Suppressor macrophage treated with lipopolysaccharide for 4 hours (primary cell): ENCODE results near the gene PDLIM3.
A peak's percentile ranks its signal among the peaks of the same experiment; 100 is the strongest.
"Not testable (repeated sequence)": the region's sequence is repeated elsewhere in the genome, so short reads cannot be mapped to it uniquely, and the experiment has no call there.

Experiments
- DNase-seq: peaks from one replicate; pipeline ENCODE4 v3.0.0-alpha.2; 2020

PDLIM3 gene

DNA sequence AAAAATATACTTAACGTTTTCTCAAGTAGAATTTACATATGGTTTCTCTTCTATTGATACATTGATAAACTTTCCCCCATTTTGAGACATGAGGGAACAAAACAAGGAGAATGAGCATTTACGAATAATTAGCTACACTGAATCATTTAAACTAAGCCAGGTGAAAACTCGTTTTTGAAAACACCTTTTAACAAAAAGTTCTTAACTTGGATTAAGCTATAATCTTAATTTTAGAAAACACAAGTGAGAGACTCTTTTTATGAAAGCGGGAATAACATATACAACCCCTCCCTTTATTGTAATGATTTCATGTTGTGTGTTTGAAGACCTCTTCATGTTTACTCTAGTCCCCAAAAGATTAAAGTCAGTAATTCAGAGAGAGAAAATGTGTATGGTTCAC is 20.1 kb downstream of the PDLIM3 start:
- no peak for DNase-seq

DNA sequence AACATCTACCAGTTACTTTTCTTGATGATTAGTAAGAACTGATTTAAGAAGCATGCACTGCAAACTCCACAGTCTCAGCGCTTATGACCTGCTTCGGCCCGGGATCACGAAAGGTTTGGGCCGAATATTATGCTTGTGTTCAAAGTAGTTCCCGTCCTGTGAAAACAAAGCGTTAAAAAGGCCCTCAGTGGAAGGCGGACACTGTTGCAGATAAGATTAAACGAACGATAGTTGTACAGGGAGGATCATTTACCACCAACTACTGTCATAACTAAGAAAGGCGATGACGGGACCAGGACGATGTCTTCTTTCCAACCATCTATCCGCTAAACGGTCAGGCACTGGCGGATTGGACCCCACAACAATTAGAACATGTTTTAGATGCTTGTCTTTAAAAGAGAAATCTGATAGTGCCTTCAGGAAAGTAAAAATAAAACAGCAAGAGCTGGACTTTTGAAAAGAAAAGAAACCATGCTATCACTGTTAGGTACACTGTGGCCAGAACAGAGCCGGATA is 21.1 kb downstream of the PDLIM3 start:
- no peak for DNase-seq

- DNase-seq, result peak; percentile 29
These were observed 21.7 kb downstream of the PDLIM3 start for GRCh38 chr4:185513489-185514181.

DNA sequence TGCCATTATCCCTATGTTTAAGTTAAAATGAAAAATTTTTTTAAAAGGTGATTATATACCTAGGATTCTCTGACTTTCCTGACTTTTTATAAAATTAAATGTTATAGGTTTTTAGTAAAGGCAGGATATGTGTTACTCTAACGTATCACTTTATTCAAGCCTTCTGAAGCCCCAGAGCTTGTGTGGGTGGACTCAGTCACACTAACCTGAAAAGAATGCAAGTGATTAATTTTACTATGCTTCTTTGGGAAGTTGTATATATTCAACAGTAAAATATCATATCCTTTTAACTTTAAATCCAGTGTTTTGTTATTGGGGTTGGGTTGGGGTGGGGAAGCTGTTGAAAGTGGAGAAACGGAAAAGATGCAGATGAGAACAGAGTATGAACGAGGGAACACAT is 22.8 kb downstream of the PDLIM3 start:
- DNase-seq, result no peak

- DNase-seq, result not testable (repeated sequence)
These were observed 24.1 kb downstream of the PDLIM3 start for GRCh38 chr4:185511243-185511642.

- no peak for DNase-seq
These were observed 24.5 kb downstream of the PDLIM3 start for GRCh38 chr4:185510806-185511205.

DNA sequence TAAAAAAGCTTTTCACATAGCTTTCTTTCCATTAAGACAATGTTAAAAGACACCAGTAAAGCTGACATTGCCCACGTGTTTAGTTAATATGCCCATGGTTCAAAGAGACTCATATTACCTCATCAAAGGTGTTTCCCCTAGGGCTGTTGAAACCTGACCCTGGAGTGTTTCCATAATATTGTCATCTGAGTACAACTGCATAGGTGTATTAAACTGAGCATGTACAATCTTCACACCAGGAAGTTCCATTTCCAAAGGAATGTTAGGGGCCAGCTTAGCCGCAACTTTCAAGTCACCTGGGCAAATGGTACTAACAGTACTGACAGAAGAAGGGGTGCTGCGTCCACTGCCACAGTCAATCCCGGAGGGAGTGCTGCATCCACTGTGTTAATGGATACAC is 27.1 kb downstream of the PDLIM3 start:
- DNase-seq, result no peak

DNA sequence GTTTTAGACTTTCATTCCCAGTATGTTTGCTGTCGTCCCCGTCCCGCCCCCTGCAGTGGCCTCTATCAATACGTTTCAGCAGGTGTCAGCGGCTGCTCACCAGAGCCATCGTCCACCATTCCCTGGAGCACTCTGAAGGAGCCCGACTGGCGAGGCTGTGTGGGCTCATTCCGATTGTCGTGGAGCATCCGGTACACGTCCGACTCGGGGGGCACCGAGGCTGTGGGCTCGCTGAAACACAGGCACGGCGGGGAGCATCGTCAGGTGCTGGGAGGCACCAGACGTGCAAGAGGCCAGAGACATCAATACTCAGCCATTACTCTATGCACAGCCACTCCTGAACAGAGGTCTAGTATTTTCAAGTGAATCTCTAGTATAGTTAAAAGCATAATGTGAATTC is 28.9 kb downstream of the PDLIM3 start:
- DNase-seq, result no peak

GRCh38 chr4:185504098-185505047 is 30.9 kb downstream of the PDLIM3 start:
- DNase-seq, result no peak

DNA sequence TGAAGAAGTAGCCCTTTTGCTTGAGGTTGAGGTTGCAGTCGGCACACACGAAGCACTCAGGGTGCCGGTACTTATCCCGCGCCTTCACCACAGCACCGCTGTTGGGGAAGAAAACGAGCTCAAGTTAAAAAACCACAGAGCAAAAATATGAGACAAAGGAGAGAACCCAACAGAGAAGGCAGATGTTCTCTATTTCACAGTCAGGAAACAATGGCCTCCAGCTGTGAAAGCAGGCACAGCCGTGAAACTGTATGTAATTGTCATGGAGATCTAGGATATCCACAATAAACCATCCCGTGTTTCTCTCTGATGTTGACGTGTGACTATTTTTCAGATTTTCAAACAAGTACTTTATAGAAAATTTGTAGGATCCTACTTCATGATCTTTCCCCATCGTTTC is 32.9 kb downstream of the PDLIM3 start:
- no peak for DNase-seq

DNA sequence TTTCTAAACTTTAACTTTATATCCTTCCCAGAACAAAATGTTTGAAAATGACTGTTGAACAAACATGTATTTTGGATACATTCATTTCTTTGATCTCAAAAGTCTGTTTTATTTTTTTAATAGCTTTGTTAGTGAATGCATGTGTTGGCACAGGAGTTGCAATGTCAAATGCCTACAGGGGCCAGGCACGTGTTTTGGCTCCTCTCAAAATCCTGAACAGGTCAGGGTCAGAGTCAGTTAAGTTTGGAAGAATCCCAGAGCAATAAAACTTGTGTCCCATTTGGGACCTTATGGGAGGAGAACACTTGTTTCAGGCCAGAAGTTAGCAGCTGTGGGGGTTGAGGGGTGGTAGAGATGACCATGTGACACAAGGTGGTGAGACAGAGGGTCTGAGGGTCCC is 34.7 kb downstream of the PDLIM3 start:
- no peak for DNase-seq

- DNase-seq, result no peak
These were observed 35.3 kb downstream of the PDLIM3 start for GRCh38 chr4:185500035-185500434.

GRCh38 chr4:185488650-185489049 is 46.7 kb downstream of the PDLIM3 start:
- no peak for DNase-seq

DNA sequence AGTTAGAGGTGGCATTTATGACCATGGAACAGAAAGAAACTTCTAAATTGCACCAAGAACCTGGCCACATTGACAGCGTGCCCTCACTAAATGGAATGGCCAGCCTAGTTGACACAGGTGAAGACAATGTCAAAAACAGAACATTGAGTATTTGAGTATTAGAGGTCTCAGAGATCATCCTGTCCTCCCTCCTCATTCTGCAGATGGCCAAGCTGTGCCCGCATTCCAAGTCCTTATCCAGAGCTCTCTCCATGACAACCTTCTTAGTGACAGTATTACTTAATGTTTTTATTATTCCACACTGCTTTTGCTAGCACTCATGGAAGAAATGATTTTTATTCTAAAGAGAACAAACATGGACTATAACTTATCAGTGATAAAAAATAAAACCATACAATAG is 53.9 kb downstream of the PDLIM3 start:
- DNase-seq, result no peak

GRCh38 chr4:185480016-185480732 is 55.1 kb downstream of the PDLIM3 start:
- no peak for DNase-seq

DNA sequence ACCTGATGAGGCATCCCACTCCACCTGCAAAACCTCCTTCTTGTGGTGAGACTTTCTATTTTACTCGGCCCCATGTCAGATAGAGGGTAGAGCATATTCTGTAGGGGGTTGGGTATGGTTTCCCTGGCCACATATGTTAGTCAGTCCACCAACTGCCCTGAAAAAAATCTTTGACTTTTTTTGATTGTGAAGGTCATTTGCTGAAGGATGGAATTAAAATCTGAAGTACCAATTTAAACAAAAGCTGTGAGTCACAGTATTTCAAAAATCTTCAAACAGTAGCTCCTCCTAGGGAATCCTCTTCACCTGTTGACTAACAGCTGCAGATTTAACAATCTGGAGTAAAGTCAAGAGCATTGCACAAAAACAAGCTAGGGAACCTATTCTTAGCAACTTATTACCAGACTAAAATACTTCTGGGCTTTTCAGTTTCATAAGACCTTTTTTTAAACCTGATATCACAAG is 55.8 kb downstream of the PDLIM3 start:
- DNase-seq, result no peak

GRCh38 chr4:185473247-185473646 is 62.1 kb downstream of the PDLIM3 start:
- no peak for DNase-seq

- DNase-seq, result no peak
These were observed 63.2 kb downstream of the PDLIM3 start for GRCh38 chr4:185472103-185472542.

DNA sequence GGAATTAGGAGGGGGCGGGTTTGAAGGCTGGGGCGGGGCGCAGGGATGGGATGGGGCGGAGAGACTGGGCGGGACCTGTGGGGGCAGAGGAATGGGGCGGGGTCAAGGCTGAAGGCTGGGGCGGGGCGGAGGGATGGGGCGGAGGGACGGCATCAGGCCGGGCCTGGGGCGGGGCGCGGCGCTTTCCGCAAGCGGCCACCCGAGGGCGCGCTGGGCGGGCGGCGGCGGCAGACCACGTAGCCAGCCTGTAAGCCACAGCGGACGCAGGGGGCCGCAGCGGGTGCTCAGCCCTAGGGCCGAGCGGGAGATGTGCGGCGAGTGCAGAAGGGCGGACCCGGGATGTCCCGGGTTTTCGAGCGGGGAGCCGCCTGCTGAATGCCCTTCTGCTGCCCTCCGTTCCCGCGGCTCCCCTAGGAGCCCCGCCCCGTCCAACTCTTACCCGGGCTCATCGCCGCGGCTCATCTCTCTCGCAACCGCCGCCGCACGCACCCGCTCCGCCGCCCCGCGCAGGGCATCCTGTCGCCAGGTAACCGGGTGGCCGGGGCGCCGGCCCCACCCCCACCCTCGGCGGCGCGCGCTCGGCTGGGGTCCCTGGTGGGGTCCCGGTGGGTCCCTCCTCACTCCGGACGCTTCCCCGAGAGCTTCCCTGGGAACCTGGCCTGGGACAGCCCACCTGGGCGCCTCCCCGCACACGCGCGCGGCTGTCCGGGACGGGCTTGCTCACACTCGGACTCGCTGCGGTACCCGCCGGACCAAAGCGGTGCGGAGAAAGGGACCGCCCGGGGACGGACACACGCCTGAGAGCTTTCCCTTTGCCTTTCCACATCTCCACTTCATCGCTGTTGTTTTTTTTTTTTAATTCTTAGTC is 63.8 kb downstream of the PDLIM3 start, which contains the start of gene CCDC110:
TSS of gene CCDC110 (minus strand) at position 499 of the 868 bp plus-strand sequence. CDS start at position 449, 50 bp downstream.
- peak; percentile 94 for DNase-seq

DNA sequence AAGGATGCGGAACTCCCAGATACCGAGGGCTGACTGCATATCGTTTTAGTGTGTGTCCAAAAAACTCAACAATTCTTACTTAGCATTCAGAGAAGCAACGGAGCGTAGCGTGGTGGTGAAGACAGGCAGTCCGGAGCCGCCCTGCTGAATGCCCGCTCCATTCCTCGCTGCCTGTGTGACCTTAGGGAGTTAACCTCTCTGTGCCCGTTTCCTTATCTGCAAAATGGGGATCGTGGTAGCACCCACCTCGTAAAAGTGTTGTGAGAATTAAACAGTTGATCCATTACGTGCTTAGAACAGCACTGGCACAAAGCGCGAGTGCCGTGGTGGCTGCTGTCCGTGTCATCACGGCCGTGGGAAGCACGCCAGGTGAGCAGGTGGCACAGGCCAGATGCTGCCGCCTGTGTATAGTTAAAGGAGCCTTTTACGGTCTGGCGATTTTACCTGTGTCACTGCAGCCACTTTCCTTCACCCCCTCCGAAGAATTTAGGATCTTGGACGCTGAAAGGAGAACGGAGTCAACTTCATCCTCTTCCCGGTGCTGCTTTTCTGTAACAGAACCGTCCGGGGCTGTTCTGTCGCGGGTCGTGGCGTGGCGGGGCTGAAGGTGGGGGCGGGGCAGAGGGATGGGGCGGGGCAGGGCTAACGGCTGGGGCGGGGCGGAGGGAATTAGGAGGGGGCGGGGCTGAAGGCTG is 64.7 kb downstream of the PDLIM3 start:
- no peak for DNase-seq

DNA sequence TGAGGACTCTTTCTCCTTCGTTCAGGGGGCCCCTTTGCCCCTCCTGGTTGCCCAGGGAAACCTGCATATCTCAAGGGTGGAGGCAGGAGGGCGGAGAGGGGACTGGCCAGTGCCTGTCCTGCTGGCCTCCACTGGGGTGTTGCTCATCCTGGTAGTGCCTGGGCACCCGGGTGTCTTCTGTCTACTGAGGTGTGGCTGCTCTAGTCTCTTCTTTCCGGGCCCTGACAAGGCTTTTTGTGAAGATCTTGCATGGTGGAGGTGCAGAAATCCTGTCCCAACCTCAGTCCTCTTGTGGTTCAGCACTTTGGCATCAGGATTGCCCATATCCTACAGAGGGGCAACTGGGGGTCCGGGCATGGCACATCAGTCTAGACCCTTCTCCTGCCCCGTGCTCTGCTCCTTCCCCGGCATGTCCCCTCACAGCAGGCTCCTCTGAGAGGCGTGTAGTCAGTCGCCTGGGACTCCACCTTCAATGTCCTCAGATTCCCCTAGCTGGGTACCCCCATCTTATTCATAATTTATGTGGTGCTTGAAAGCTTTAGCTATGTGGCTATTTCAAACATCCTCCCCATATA is 65.6 kb downstream of the PDLIM3 start:
- no peak for DNase-seq
